ENCODE data around the gene STAM2. TPM values are rescaled to one million over a fixed set of nuclear protein-coding genes. Genes with fewer than 3 reads are reported as not detected.

STAM2 gene
- total and polyA plus RNA-seq, 2 donors, result 13.6 to 91.6 TPM

DNA sequence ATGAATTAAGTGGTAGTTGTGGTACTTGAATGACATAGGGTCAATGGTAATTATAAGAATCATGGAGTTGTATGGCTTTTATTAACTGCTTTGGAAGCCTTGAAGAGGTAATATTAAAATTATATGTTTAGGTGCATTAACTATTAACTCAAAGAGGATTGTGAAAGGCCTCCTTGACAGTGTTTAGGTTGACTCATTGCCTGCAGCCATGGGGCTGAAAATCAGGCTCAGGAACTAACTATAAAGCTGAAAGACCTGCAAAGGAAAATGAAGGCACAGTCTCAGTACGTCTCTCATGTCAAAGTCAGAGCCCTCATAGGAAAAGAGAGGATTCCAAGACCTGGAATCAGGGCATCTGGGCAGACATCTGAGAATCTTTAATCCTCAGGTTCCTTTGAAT lies 107.7 kb downstream of the STAM2 start:
- H3K27ac ChIP-seq (ENCODE audit: low read depth), result no peak overlapping the region
- no peaks in the 10 kb centered on the region for H3K4me1 ChIP-seq (ENCODE audit: insufficient read depth)
- H3K4me3 ChIP-seq (ENCODE audit: low read depth, low read length), result no peak overlapping the region
- H3K36me3 ChIP-seq (ENCODE audit: insufficient read depth), result no peaks in the 10 kb centered on the region
- DNase-seq (ENCODE audit: extremely low spot score), result no peak
- WGBS, result 84% methylated on average over 1 of the region's 1 CpG

Small RNAs within 50 kb of the gene (small RNA-seq; reads per million reads assigned to genes)
- gene RPL30P2, result not detected

Other genes starting within 250 kb of the STAM2 start
- gene CACNB4, start 76.7 kb downstream of the STAM2 start, total RNA-seq, result 33.9 TPM
- 4.8 TPM for gene CACNB4, start 76.7 kb downstream of the STAM2 start, polyA plus RNA-seq
- 77.6 TPM for gene FMNL2, start 159.4 kb upstream of the STAM2 start, total RNA-seq
- gene FMNL2, start 159.4 kb upstream of the STAM2 start, polyA plus RNA-seq, result 27.7 TPM